Measurements from ENCODE around the gene PIH1D2.

DNA sequence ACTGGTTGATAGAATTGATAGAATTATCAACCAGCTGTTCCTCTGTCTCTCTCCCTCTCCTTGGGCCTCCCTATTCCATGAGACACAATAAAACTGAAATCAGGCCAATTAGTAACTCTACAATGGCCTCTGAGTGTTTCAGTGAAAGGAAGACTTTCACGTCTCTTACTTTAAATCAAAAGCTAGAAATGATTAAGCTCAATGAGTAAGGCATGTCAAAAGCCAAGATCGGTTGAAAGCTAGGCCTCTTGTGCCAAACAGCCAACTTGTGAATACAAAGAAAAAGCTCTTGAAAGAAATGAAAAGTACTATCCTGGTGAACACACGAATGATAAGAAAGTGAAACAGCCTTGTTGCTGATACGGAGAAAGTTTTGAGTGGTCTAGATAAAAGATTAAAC is 16.6 kb downstream of the PIH1D2 start:
- TF ChIP-seq, protein P1, sequence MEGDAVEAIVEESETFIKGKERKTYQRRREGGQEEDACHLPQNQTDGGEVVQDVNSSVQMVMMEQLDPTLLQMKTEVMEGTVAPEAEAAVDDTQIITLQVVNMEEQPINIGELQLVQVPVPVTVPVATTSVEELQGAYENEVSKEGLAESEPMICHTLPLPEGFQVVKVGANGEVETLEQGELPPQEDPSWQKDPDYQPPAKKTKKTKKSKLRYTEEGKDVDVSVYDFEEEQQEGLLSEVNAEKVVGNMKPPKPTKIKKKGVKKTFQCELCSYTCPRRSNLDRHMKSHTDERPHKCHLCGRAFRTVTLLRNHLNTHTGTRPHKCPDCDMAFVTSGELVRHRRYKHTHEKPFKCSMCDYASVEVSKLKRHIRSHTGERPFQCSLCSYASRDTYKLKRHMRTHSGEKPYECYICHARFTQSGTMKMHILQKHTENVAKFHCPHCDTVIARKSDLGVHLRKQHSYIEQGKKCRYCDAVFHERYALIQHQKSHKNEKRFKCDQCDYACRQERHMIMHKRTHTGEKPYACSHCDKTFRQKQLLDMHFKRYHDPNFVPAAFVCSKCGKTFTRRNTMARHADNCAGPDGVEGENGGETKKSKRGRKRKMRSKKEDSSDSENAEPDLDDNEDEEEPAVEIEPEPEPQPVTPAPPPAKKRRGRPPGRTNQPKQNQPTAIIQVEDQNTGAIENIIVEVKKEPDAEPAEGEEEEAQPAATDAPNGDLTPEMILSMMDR (IDR thresholded peaks at IDR 0.05 in 8 of 11, conservative IDR thresholded peaks at IDR 0.05 in 3 of 11), result no peak
- no peak for TF ChIP-seq POLR2A (IDR thresholded peaks at IDR 0.05)
- no peak for TF ChIP-seq POLR2AphosphoS5 (IDR thresholded peaks at IDR 0.05)

Data from spleen (tissue), 7 donors.